K562 (cell line): ENCODE data around the gene DDX41. TPM values are rescaled to one million over a fixed set of nuclear protein-coding genes. Genes with fewer than 3 reads are reported as not detected.

Experiments used
- CBFA2T3 ChIP-seq: fragments of 450-650 bp; IDR thresholded peaks from 2 replicates; pipeline ENCODE4 v1.6.1; 2017
- CBX5 ChIP-seq: IDR thresholded peaks from 2 replicates; pipeline ENCODE4 v1.6.1; 2014; ENCODE audit warnings: low read depth, borderline replicate concordance
- CREB1 ChIP-seq, 2 experiments: sonication (generic) in 1 of 2; formaldehyde crosslinking in 1 of 2; IDR thresholded peaks; 2 replicates each; pipeline versions ENCODE4 v1.6.1 to v1.8.0; 2012 to 2022; ENCODE audit warnings: inconsistent platforms in 1 of 2, mild to moderate bottlenecking in 1 of 2, missing genetic modification reagents in 1 of 2, moderate library complexity in 1 of 2
- HDAC6 ChIP-seq: IDR thresholded peaks from 2 replicates; pipeline ENCODE4 v1.6.1; 2012; ENCODE audit warnings: low read depth, mild to moderate bottlenecking, control low read depth, inconsistent platforms, low read length, moderate library complexity
- KLF13 ChIP-seq: fragments of 450-650 bp; IDR thresholded peaks from 2 replicates; pipeline ENCODE4 v1.6.1; 2016; ENCODE audit warnings: missing genetic modification characterization, low read depth, mild to moderate bottlenecking, missing compliant biosample characterization, moderate library complexity, borderline replicate concordance
- LCOR ChIP-seq: sonication (generic); formaldehyde crosslinking; IDR thresholded peaks from 2 replicates; pipeline ENCODE4 v1.8.0; 2022; ENCODE audit warnings: mild to moderate bottlenecking, missing genetic modification reagents
- NBN ChIP-seq: fragments of 450-650 bp; IDR thresholded peaks from 2 replicates; pipeline ENCODE4 v1.6.1; 2016; ENCODE audit warnings: low read depth, mild to moderate bottlenecking
- NCOA2 ChIP-seq, 2 experiments: fragments of 450-650 bp; IDR thresholded peaks; 2 replicates each; pipeline ENCODE4 v1.6.1; 2018; ENCODE audit warnings: mild to moderate bottlenecking in 2 of 2, moderate library complexity in 1 of 2; ENCODE audit not compliant: partially characterized antibody in 2 of 2
- PTRF ChIP-seq: fragments of 450-650 bp; IDR thresholded peaks from 2 replicates; pipeline ENCODE4 v1.6.1; 2016; ENCODE audit warnings: mild to moderate bottlenecking, missing genetic modification characterization, missing compliant biosample characterization
- RCOR1 ChIP-seq, 2 experiments: IDR thresholded peaks; 2 replicates each; pipeline ENCODE4 v1.6.1; 2012; ENCODE audit warnings: low read depth in 2 of 2, low read length in 2 of 2, borderline replicate concordance in 1 of 2, improper control_type of control experiment in 1 of 2
- RFX5 ChIP-seq: IDR thresholded peaks from 2 replicates; pipeline ENCODE4 v1.6.1; 2011; ENCODE audit warnings: low read depth, mild to moderate bottlenecking, improper control_type of control experiment, low read length
- SMAD3 ChIP-seq: fragments of 450-650 bp; formaldehyde crosslinking; conservative IDR thresholded peaks from 2 replicates; pipeline ENCODE4 v1.4.0; 2020; ENCODE audit warnings: mild to moderate bottlenecking
- SMAD4 ChIP-seq: fragments of 250-450 bp; sonication (Bioruptor Pico); conservative IDR thresholded peaks from 2 replicates; pipeline ENCODE4 v1.8.0; 2021; ENCODE audit warnings: inconsistent platforms, mild to moderate bottlenecking, moderate library complexity
- TBL1XR1 ChIP-seq, 2 experiments: IDR thresholded peaks; 2 replicates each; pipeline ENCODE4 v1.6.1; 2012; ENCODE audit warnings: improper control_type of control experiment in 2 of 2, low read length in 2 of 2, mild to moderate bottlenecking in 1 of 2
- polyA plus RNA-seq, 8 experiments: library from polyadenylated mRNA; depleted of rRNA in 4 of 8; stranded (reverse) in 5 of 8; unstranded in 3 of 8; fragments of >200 nt; fragmentation: Nextera tagmentation in 2 of 8; fragmentation: Illumina TruSeq in 1 of 8; extraction: Ambion mirVana in 2 of 8; extraction: Trizol in 1 of 8; gene quantifications; 2 replicates each; pipeline versions ENCODE4 v1.2.1 to v1.2.3, GENCODE V29; 2011 to 2014; ENCODE audit warnings: inconsistent platforms in 1 of 8, missing spikeins in 1 of 8
- total RNA-seq, 7 experiments: library from RNA; depleted of rRNA in 6 of 7; stranded (reverse); fragments of >200 nt in 6 of 7; fragmentation: Illumina TruSeq in 2 of 7; extraction: Trizol in 2 of 7; gene quantifications; 2 replicates each; pipeline versions ENCODE4 v1.2.1 to v1.2.3, GENCODE V29; 2011 to 2021; ENCODE audit warnings: low replicate concordance in 1 of 7
- TF ChIP-seq, protein P1 (sequence below): sonication (generic); formaldehyde crosslinking; IDR thresholded peaks from 2 replicates; pipeline ENCODE4 v1.8.0; 2022; ENCODE audit warnings: mild to moderate bottlenecking, low read depth, missing genetic modification reagents
- TF ChIP-seq, protein P2 (sequence below): sonication (generic); formaldehyde crosslinking; IDR thresholded peaks from 2 replicates; pipeline ENCODE4 v1.8.0; 2022; ENCODE audit warnings: mild to moderate bottlenecking, missing genetic modification reagents
- TF ChIP-seq, protein P3 (sequence below), 3 experiments: fragments of 200-800 bp in 1 of 3; sonication (Bioruptor generic) in 1 of 3; sonication (generic) in 1 of 3; formaldehyde crosslinking in 1 of 3; IDR thresholded peaks; 2 replicates each; pipeline versions ENCODE4 v1.6.1 to v1.8.0; 2016 to 2022; ENCODE audit warnings: mild to moderate bottlenecking in 2 of 3, missing compliant biosample characterization in 2 of 3, missing genetic modification characterization in 2 of 3, missing genetic modification reagents in 1 of 3
- TF ChIP-seq, protein P4 (sequence below): sonication (generic); formaldehyde crosslinking; IDR thresholded peaks from 2 replicates; pipeline ENCODE4 v1.8.1; 2022; ENCODE audit warnings: missing genetic modification reagents
- TF ChIP-seq, protein P5 (sequence below): fragments of 200-800 bp; sonication (Bioruptor generic); IDR thresholded peaks from 2 replicates; pipeline ENCODE4 v1.6.1; 2017; ENCODE audit warnings: missing genetic modification characterization, missing compliant biosample characterization

DDX41 gene
- total and polyA plus RNA-seq, 9 of the 15 experiments (the other 6 are each of a cell fraction or from before 2014, with no cell fraction given), result 38.2 to 284 (median 116) TPM

DNA sequence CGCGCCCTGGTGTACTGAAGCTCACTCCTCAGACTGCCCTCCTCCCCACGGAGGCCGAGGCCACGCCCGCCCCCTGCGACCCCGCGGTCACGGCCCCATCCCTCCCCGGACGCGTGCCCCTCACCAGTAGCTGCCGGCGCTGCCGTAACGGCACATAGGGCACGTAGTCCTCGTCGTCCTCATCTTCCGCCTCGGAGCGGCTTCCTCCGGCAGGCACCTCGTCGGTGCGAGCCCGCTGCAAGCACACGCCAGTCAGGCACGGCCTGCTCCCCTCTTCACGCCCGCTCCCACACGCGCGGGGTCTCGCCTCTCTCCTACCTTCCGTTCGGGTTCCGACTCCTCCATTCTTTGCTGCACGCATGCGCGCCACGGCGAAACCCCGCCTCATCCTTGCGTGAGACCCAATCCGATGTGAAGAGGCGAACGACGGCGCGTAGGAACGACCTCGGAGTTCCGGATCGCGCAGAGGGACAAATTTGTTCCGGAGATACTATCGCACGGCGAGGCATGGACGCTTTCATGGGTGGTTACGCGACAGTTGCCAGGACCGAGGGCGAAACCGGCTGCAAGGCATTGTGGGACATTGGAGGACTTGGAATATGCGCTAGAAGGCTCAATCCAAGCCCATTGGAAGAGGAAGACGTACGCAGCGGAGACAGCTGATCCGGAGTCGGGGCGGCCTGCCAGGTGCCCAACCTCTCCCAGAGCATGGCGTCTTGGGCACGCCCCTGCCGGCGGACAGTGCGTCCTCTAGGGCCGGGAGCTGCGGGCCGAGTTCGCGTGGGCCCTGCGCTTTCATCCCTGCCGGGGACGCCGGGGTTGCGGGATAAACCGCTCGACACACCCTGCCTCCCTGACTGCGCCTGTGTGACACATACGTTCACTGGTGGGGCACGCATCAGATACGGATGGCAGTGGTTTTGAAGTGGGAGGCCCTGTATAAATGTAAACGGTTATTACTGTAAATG lies at the start of gene DDX41 (continued):
- TF ChIP-seq RFX5 (peak; percentile 87), HDAC6 (no peak), CBFA2T3 (no peak; the same call in 1 of the 2 replicates), CREB1 (IDR thresholded peaks at IDR 0.05) (peak; percentile 81), CREB1 (CRISPR knock-in tag; IDR thresholded peaks at IDR 0.05) (peak; percentile 85), NBN (peak; percentile 88; the same call in 1 of the 2 replicates), PTRF (tag) (no peak), NCOA2 (IDR thresholded peaks at IDR 0.05; ENCODE audit: partially characterized antibody in 2 of 2) (no peak), KLF13 (peak; percentile 67; the same call in 1 of the 2 replicates), CBX5 (no peak), LCOR (CRISPR knock-in tag) (peak; percentile 93), SMAD3 (CRISPR knock-in tag) (no peak), RCOR1 (IDR thresholded peaks at IDR 0.05; ENCODE audit: borderline replicate concordance in 1 of 2, low read depth in 2 of 2, low read length in 2 of 2) (no peak), TBL1XR1 (IDR thresholded peaks at IDR 0.05; ENCODE audit: low read length in 2 of 2) (no peak), SMAD4 (CRISPR knock-in tag) (peak; percentile 59; the same call in 1 of the 2 replicates)
- TF ChIP-seq, protein P1, sequence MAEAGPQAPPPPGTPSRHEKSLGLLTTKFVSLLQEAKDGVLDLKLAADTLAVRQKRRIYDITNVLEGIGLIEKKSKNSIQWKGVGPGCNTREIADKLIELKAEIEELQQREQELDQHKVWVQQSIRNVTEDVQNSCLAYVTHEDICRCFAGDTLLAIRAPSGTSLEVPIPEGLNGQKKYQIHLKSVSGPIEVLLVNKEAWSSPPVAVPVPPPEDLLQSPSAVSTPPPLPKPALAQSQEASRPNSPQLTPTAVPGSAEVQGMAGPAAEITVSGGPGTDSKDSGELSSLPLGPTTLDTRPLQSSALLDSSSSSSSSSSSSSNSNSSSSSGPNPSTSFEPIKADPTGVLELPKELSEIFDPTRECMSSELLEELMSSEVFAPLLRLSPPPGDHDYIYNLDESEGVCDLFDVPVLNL (CRISPR knock-in tag), result peak; percentile 83
- TF ChIP-seq, protein P2, sequence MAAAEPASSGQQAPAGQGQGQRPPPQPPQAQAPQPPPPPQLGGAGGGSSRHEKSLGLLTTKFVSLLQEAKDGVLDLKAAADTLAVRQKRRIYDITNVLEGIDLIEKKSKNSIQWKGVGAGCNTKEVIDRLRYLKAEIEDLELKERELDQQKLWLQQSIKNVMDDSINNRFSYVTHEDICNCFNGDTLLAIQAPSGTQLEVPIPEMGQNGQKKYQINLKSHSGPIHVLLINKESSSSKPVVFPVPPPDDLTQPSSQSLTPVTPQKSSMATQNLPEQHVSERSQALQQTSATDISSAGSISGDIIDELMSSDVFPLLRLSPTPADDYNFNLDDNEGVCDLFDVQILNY (CRISPR knock-in tag), result no peak
- TF ChIP-seq, protein P3, sequence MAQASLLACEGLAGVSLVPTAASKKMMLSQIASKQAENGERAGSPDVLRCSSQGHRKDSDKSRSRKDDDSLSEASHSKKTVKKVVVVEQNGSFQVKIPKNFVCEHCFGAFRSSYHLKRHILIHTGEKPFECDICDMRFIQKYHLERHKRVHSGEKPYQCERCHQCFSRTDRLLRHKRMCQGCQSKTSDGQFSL (CRISPR knock-in tag; IDR thresholded peaks at IDR 0.05), result no peak
- TF ChIP-seq, protein P3 (tag; IDR thresholded peaks at IDR 0.05), result no peak
- TF ChIP-seq, protein P4, sequence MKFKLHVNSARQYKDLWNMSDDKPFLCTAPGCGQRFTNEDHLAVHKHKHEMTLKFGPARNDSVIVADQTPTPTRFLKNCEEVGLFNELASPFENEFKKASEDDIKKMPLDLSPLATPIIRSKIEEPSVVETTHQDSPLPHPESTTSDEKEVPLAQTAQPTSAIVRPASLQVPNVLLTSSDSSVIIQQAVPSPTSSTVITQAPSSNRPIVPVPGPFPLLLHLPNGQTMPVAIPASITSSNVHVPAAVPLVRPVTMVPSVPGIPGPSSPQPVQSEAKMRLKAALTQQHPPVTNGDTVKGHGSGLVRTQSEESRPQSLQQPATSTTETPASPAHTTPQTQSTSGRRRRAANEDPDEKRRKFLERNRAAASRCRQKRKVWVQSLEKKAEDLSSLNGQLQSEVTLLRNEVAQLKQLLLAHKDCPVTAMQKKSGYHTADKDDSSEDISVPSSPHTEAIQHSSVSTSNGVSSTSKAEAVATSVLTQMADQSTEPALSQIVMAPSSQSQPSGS, result no peak
- TF ChIP-seq, protein P5, sequence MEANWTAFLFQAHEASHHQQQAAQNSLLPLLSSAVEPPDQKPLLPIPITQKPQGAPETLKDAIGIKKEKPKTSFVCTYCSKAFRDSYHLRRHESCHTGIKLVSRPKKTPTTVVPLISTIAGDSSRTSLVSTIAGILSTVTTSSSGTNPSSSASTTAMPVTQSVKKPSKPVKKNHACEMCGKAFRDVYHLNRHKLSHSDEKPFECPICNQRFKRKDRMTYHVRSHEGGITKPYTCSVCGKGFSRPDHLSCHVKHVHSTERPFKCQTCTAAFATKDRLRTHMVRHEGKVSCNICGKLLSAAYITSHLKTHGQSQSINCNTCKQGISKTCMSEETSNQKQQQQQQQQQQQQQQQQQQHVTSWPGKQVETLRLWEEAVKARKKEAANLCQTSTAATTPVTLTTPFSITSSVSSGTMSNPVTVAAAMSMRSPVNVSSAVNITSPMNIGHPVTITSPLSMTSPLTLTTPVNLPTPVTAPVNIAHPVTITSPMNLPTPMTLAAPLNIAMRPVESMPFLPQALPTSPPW, result peak; percentile 59; the same call in 1 of the 2 replicates
